IMR-90 (cell line): ENCODE results near the gene ZNF532. TPM values are rescaled to one million over a fixed set of nuclear protein-coding genes. Genes with fewer than 3 reads are reported as not detected.

Experiments used
- ATAC-seq: fragments of 200-7000 bp; cut with Tn5 transposase; 2 replicates; pipeline ENCODE4 v1.9.1; 2020; ENCODE audit warnings: low read depth, mild to moderate bottlenecking, moderate library complexity
- BruUV-seq: library from RNA; stranded (reverse); fragments of 400-500 nt; replicated peaks from 2 replicates; lab custom pipeline; 2021; lab: Mats Ljungman, UMichigan
- CTCF ChIA-PET: fragments of 300-600 bp; formaldehyde crosslinking; extraction: SDS; loops from one replicate; lab custom pipeline; 2021; ENCODE audit warnings: antibody characterized with exemption; lab: Yijun Ruan, JAX
- POLR2A ChIA-PET: fragments of 300-600 bp; sonication (Branson Sonifier 250); formaldehyde crosslinking; loops from one replicate; lab custom pipeline; 2022; ENCODE audit warnings: antibody characterized with exemption; ENCODE audit not compliant: unreplicated experiment; lab: Charles Lee
- DNase-seq: peaks from one replicate; pipeline ENCODE4 v3.0.0; 2013
- H2AFZ ChIP-seq: replicated peaks from 2 replicates; pipeline ENCODE3; 2013; ENCODE audit warnings: low read length, mild to moderate bottlenecking; ENCODE audit not compliant: poor library complexity
- H2AK5ac ChIP-seq: 2 replicates; pipeline ENCODE4 v1.6.1; 2013; ENCODE audit warnings: low read depth, low read length, inconsistent platforms
- H2AK9ac ChIP-seq: replicated peaks from 2 replicates; pipeline ENCODE3; 2013; ENCODE audit warnings: mild to moderate bottlenecking, low read depth, low read length, moderate library complexity; ENCODE audit not compliant: poor library complexity
- H2BK120ac ChIP-seq: 2 replicates; pipeline ENCODE4 v1.6.1; 2013; ENCODE audit warnings: low read depth, low read length, inconsistent platforms
- H2BK15ac ChIP-seq: 3 replicates; pipeline ENCODE4 v1.6.1; 2013; ENCODE audit warnings: low read depth, low read length, inconsistent platforms
- H2BK20ac ChIP-seq: 2 replicates; pipeline ENCODE4 v1.6.1; 2013; ENCODE audit warnings: low read depth, mild to moderate bottlenecking, inconsistent platforms, low read length, moderate library complexity
- H2BK5ac ChIP-seq: 2 replicates; pipeline ENCODE4 v1.6.1; 2013; ENCODE audit warnings: mild to moderate bottlenecking, low read depth, low read length, inconsistent platforms; ENCODE audit not compliant: poor library complexity, severe bottlenecking
- H3K14ac ChIP-seq: replicated peaks from 2 replicates; pipeline ENCODE4 v1.6.1; 2013; ENCODE audit warnings: low read depth, low read length, inconsistent platforms
- H3K18ac ChIP-seq: 2 replicates; pipeline ENCODE4 v1.6.1; 2013; ENCODE audit warnings: low read depth, low read length, control low read depth
- H3K23ac ChIP-seq: 2 replicates; pipeline ENCODE4 v1.6.1; 2013; ENCODE audit warnings: low read depth, low read length, inconsistent platforms
- H3K27ac ChIP-seq: 2 replicates; pipeline ENCODE4 v1.5.1; 2013; ENCODE audit warnings: mild to moderate bottlenecking, control low read depth, low read length; ENCODE audit not compliant: insufficient read depth
- H3K27me3 ChIP-seq: 2 replicates; pipeline ENCODE4 v1.6.1; 2013; ENCODE audit warnings: low read length; ENCODE audit not compliant: control insufficient read depth, insufficient read depth
- H3K36me3 ChIP-seq: 2 replicates; pipeline ENCODE4 v1.6.1; 2013; ENCODE audit warnings: low read length, mixed read lengths; ENCODE audit not compliant: control insufficient read depth, insufficient read depth
- H3K4ac ChIP-seq: 2 replicates; pipeline ENCODE4 v1.6.1; 2013; ENCODE audit warnings: low read depth, low read length, inconsistent platforms
- H3K4me1 ChIP-seq: 2 replicates; pipeline ENCODE4 v1.6.1; 2013; ENCODE audit warnings: low read length, mixed read lengths; ENCODE audit not compliant: control insufficient read depth, insufficient read depth
- H3K4me2 ChIP-seq: 2 replicates; pipeline ENCODE4 v1.6.1; 2013; ENCODE audit warnings: low read depth, mild to moderate bottlenecking, control low read depth, low read length, moderate library complexity
- H3K4me3 ChIP-seq: 2 replicates; pipeline ENCODE4 v1.5.1; 2013; ENCODE audit warnings: low read depth, mild to moderate bottlenecking, control low read depth, low read length, moderate library complexity; ENCODE audit not compliant: insufficient read depth
- H3K56ac ChIP-seq: 2 replicates; pipeline ENCODE4 v1.6.1; 2013; ENCODE audit warnings: low read length, inconsistent platforms; ENCODE audit not compliant: insufficient read depth; ENCODE audit errors: extremely low read depth
- H3K79me1 ChIP-seq, 2 experiments: 2 replicates each; pipeline ENCODE4 v1.6.1; 2013; ENCODE audit warnings: low read length in 2 of 2, inconsistent platforms in 1 of 2, low read depth in 1 of 2
- H3K9ac ChIP-seq: 2 replicates; pipeline ENCODE4 v1.6.1; 2013; ENCODE audit warnings: low read depth, low read length, control low read depth
- H3K9me1 ChIP-seq: 2 replicates; pipeline ENCODE4 v1.6.1; 2013; ENCODE audit warnings: low read length, inconsistent platforms; ENCODE audit not compliant: insufficient read depth
- H3K9me3 ChIP-seq: 2 replicates; pipeline ENCODE4 v1.6.1; 2013; ENCODE audit warnings: low read length; ENCODE audit not compliant: control insufficient read depth, insufficient read depth
- H4K20me1 ChIP-seq: 2 replicates; pipeline ENCODE4 v1.6.1; 2013; ENCODE audit warnings: low read length, inconsistent platforms; ENCODE audit not compliant: insufficient read depth
- H4K5ac ChIP-seq: 2 replicates; pipeline ENCODE4 v1.6.1; 2013; ENCODE audit warnings: mild to moderate bottlenecking, low read depth, low read length, control low read depth
- H4K8ac ChIP-seq, 2 experiments: 2 replicates each; pipeline ENCODE4 v1.6.1; 2013; ENCODE audit warnings: low read depth in 2 of 2, low read length in 2 of 2, control low read depth in 1 of 2, inconsistent platforms in 1 of 2
- H4K91ac ChIP-seq: 2 replicates; pipeline ENCODE4 v1.6.1; 2013; ENCODE audit warnings: low read depth, low read length, inconsistent platforms; ENCODE audit not compliant: insufficient read depth
- CEBPB ChIP-seq: IDR thresholded peaks from 2 replicates; pipeline ENCODE4 v1.6.1; 2012; ENCODE audit warnings: low read depth, low read length, improper control_type of control experiment
- ELK1 ChIP-seq: fragments of 150-350 bp; IDR thresholded peaks from 2 replicates; pipeline ENCODE4 v1.6.1; 2016; ENCODE audit warnings: low read depth, mild to moderate bottlenecking, low read length, moderate library complexity, borderline replicate concordance
- WGBS, 2 experiments: methylation state at CpG; one replicate each; pipeline versions ENCODE4 v1.1.5 to v1.1.7; 2013; ENCODE audit warnings: missing lambda C conversion rate in 2 of 2; ENCODE audit not compliant: insufficient read length in 1 of 2; ENCODE audit errors: extremely low coverage in 2 of 2; 5-methylcytosine and 5-hydroxymethylcytosine counted together
- dilution Hi-C: fragments of 300-500 bp; cut with HindIII; formaldehyde crosslinking; loops from one replicate; pipeline ENCODE4 v1.14.3; 2018; ENCODE audit warnings: low sequenced_read_pairs; ENCODE audit not compliant: unreplicated experiment
- in situ Hi-C: fragments of 300-500 bp; cut with MboI; formaldehyde crosslinking; loops from 3 replicates; pipeline ENCODE4 v1.14.3; 2019; ENCODE audit warnings: low sequenced_read_pairs, inconsistent platforms, mixed read lengths
- intact Hi-C: fragments of 100-400 bp; cut with micrococcal nuclease; formaldehyde crosslinking; loops from 2 replicates; pipeline ENCODE4 v1.10.0; 2022
- polyA plus RNA-seq, 3 experiments: library from polyadenylated mRNA; depleted of rRNA; stranded (reverse); fragments of >200 nt; gene quantifications; 2 replicates each; pipeline ENCODE4 v1.2.3, GENCODE V29; 2012; ENCODE audit warnings: low replicate concordance in 1 of 3
- total RNA-seq: library from RNA; depleted of rRNA; stranded (reverse); fragments of >200 nt; gene quantifications from 2 replicates; pipeline ENCODE4 v1.2.3, GENCODE V29; 2012

ZNF532 gene
- total and polyA plus RNA-seq, 2 of the 4 experiments (the other 2 are of a cell fraction) = 29.9 to 45.8 TPM

DNA sequence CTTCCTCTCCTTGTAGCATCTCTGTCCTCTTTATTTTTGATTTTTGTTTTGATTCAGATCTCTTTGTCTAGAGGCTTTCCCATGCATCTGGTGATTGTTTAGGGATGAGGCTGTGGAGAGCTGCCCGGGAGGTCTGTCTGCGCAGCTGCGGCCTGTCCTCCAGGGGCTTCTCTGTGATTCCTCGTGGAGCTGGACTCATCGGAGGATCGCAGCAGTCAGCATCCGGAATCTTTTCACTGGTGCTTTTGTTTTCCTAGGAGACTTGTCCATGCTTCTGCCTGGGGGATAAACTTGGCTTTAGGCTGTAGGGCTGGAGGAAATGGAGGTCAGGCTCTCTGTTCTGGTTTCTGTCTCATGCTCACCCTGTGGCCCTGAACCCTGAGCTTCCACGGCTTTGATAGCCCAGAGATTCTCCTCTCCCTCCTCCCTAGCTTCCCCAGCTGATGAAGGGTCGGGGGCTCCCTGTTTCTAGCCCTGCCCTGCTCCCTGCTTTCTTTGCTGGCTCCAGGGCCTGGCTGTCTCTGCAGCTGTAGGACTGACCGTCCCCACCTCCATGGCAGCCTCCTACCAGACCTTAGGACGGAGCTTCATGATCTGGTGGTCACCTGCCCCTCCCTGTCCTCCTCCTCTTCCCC, 35.5 kb downstream of the ZNF532 start:
- Histone ChIP-seq H3K14ac (no peak overlapping the region), H3K9me3 (no peaks in the 10 kb centered on the region), H2AFZ (no peak overlapping the region), H4K8ac (no peak overlapping the region), H2BK5ac (no peak overlapping the region), H3K4me3 (no peak overlapping the region), H2BK120ac (no peak overlapping the region), H3K4me2 (no peak overlapping the region), H3K9me1 (peaks cover 10% of the 10 kb centered on the region; the same call in 1 of the 2 replicates), H3K23ac (no peak overlapping the region), H3K36me3 (peaks cover 12% of the 10 kb centered on the region), H3K18ac (no peak overlapping the region), H4K5ac (no peak overlapping the region), H4K20me1 (peaks cover 5% of the 10 kb centered on the region; the same call in 1 of the 2 replicates), H3K79me1 (peaks cover 29 to 77% of the 10 kb centered on the region in 2 experiments), H3K56ac (no peak overlapping the region), H2AK5ac (no peak overlapping the region), H3K27me3 (no peaks in the 10 kb centered on the region), H2BK20ac (no peak overlapping the region), H2BK15ac (no peak overlapping the region), H2AK9ac (no peak overlapping the region), H3K27ac (no peak overlapping the region), H3K4ac (no peak overlapping the region), H3K4me1 (peaks cover 3% of the 10 kb centered on the region), H4K91ac (no peak overlapping the region), H3K9ac (no peak overlapping the region)
- TF ChIP-seq ELK1 = no peak
- TF ChIP-seq CEBPB = no peak
- ChIA-PET CTCF (interaction anchor here (0.6 kb wide), 1 partner anchor 103 kb away, joined by 3 read pairs; no protein-coding TSS in a partner anchor), POLR2A (no interaction called here)
- WGBS, 2 experiments = 89% methylated on average over 3 of the region's 11 CpGs; no CpG with 5 or more reads in 1 of the 2 experiments
- in situ Hi-C loops (no loop called here), dilution Hi-C loops (no loop called here), intact Hi-C loops (no loop called here)
- BruUV-seq = no TSS peak
- ATAC-seq (no peak), DNase-seq (no peak)
